ENCODE results near the gene ROBO1.

DNA sequence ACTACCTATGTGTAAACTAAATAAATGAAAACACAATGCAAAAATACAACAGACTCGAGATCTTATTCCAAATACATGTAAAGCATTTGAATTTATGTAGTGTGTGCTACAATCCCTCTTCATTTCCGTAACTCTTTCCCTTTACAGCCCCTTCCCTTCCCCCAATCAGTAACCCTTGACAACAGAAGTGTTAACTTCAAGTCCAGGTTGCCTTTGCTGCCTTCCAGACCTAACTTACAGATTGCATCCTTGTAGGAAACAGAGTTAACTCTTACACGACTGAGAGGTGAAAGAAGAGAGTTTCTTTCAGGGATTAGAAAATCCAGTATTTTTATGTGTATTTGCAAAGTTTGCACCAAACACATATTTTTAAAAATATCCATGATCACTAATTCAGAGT, 1.4 kb upstream of the ROBO1 start:
- TF ChIP-seq, protein P1, sequence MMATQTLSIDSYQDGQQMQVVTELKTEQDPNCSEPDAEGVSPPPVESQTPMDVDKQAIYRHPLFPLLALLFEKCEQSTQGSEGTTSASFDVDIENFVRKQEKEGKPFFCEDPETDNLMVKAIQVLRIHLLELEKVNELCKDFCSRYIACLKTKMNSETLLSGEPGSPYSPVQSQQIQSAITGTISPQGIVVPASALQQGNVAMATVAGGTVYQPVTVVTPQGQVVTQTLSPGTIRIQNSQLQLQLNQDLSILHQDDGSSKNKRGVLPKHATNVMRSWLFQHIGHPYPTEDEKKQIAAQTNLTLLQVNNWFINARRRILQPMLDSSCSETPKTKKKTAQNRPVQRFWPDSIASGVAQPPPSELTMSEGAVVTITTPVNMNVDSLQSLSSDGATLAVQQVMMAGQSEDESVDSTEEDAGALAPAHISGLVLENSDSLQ (IDR thresholded peaks at IDR 0.05), result no peak
- TF ChIP-seq TARDBP (IDR thresholded peaks at IDR 0.05), result no peak
